SK-N-SH (cell line): ENCODE results near the gene NAPG. TPM values are rescaled to one million over a fixed set of nuclear protein-coding genes. Genes with fewer than 3 reads are reported as not detected.

Experiments used
- CTCF ChIA-PET: fragments of 300-600, 350-600 bp; formaldehyde crosslinking; extraction: SDS; loops from one replicate; lab custom pipeline; 2021; lab: Yijun Ruan, JAX
- POLR2A ChIA-PET: fragments of 350-600 bp; sonication (Branson Sonifier 250); formaldehyde crosslinking; extraction: SDS; loops from one replicate; lab custom pipeline; 2020; ENCODE audit warnings: antibody characterized with exemption, inconsistent platforms; lab: Yijun Ruan, JAX
- DNase-seq: peaks from one replicate; pipeline ENCODE4 v3.0.0; 2012
- H2AFZ ChIP-seq: fragments of 200-600 bp; sonication (generic); 2 replicates; pipeline ENCODE4 v1.8.1; 2016; ENCODE audit warnings: antibody characterized with exemption, mild to moderate bottlenecking, low read depth
- H3F3A ChIP-seq: fragments of 200-600 bp; sonication (generic); replicated peaks from 2 replicates; pipeline ENCODE3; 2016; ENCODE audit warnings: antibody characterized with exemption, mild to moderate bottlenecking; ENCODE audit not compliant: insufficient read depth
- H3K27ac ChIP-seq, 2 experiments: fragments of 200-500 bp in 1 of 2; fragments of 200-600 bp in 1 of 2; sonication (Bioruptor generic) in 1 of 2; sonication (generic), shearing (Covaris generic) in 1 of 2; 2 replicates each; pipeline versions ENCODE4 v1.5.1 to v1.6.1; 2014 to 2016; ENCODE audit warnings: low read depth in 2 of 2, inconsistent platforms in 1 of 2, low read length in 1 of 2, mild to moderate bottlenecking in 1 of 2, mixed read lengths in 1 of 2
- H3K27me3 ChIP-seq: fragments of 200-600 bp; sonication (generic), shearing (Covaris generic); 2 replicates; pipeline ENCODE4 v1.6.1; 2016; ENCODE audit warnings: mixed run types; ENCODE audit not compliant: insufficient read depth
- H3K36me3 ChIP-seq, 2 experiments: fragments of 200-500 bp in 1 of 2; fragments of 200-600 bp in 1 of 2; sonication (Bioruptor generic) in 1 of 2; sonication (generic) in 1 of 2; replicated peaks in 1 of 2; 2 replicates each; pipeline versions ENCODE3 to v1.5.1; 2014 to 2016; ENCODE audit warnings: low read length in 1 of 2, mild to moderate bottlenecking in 1 of 2; ENCODE audit not compliant: insufficient read depth in 2 of 2, control insufficient read depth in 1 of 2
- H3K4me1 ChIP-seq, 2 experiments: fragments of 200-500 bp in 1 of 2; fragments of 200-600 bp in 1 of 2; sonication (Bioruptor generic) in 1 of 2; sonication (generic), shearing (Covaris generic) in 1 of 2; 2 replicates each; pipeline versions ENCODE4 v1.5.1 to v1.6.1; 2014 to 2016; ENCODE audit warnings: low read depth in 1 of 2, low read length in 1 of 2, mixed run types in 1 of 2; ENCODE audit not compliant: insufficient read depth in 2 of 2, control insufficient read depth in 1 of 2
- H3K4me2 ChIP-seq: fragments of 200-600 bp; sonication (generic), shearing (Covaris generic); 2 replicates; pipeline ENCODE4 v1.6.1; 2017; ENCODE audit warnings: mixed run types
- H3K4me3 ChIP-seq, 2 experiments: fragments of 200-500 bp in 1 of 2; fragments of 200-600 bp in 1 of 2; sonication (Bioruptor generic) in 1 of 2; sonication (generic), shearing (Covaris generic) in 1 of 2; 2 replicates each; pipeline versions ENCODE4 v1.5.1 to v1.8.1; 2014 to 2016; ENCODE audit warnings: low read depth in 2 of 2, inconsistent platforms in 1 of 2, low read length in 1 of 2, mild to moderate bottlenecking in 1 of 2, mixed read lengths in 1 of 2, moderate library complexity in 1 of 2
- H3K79me2 ChIP-seq: fragments of 200-600 bp; sonication (generic); 2 replicates; pipeline ENCODE4 v1.8.1; 2017; ENCODE audit warnings: mild to moderate bottlenecking; ENCODE audit not compliant: insufficient read depth
- H3K9ac ChIP-seq: fragments of 200-600 bp; sonication (generic); 2 replicates; pipeline ENCODE4 v1.6.1; 2017; ENCODE audit warnings: mixed run types
- H3K9me2 ChIP-seq: fragments of 200-600 bp; sonication (generic); 2 replicates; pipeline ENCODE4 v1.6.1; 2017; ENCODE audit warnings: mixed run types
- H3K9me3 ChIP-seq: fragments of 200-600 bp; sonication (generic); 2 replicates; pipeline ENCODE4 v1.6.1; 2017; ENCODE audit warnings: mixed run types, mild to moderate bottlenecking, moderate library complexity
- H4K20me1 ChIP-seq: fragments of 200-600 bp; sonication (generic); 2 replicates; pipeline ENCODE4 v1.6.1; 2017; ENCODE audit warnings: mild to moderate bottlenecking, mixed run types; ENCODE audit not compliant: insufficient read depth
- EZH2phosphoT487 ChIP-seq: fragments of 200-600 bp; sonication (generic); IDR thresholded peaks from 2 replicates; pipeline ENCODE4 v1.6.1; 2017; ENCODE audit warnings: low read depth, mixed run types, mild to moderate bottlenecking, antibody characterized with exemption, moderate library complexity, borderline replicate concordance
- FOXJ3 ChIP-seq: sonication (generic); formaldehyde crosslinking; IDR thresholded peaks from 2 replicates; pipeline ENCODE4 v1.5.1; 2020; ENCODE audit warnings: mild to moderate bottlenecking, missing genetic modification reagents
- GABPA ChIP-seq: IDR thresholded peaks from 2 replicates; pipeline ENCODE4 v1.4.0; 2012; ENCODE audit warnings: low read depth, mild to moderate bottlenecking
- JUND ChIP-seq: IDR thresholded peaks from 2 replicates; pipeline ENCODE4 v1.4.0; 2012
- MXI1 ChIP-seq: IDR thresholded peaks from 2 replicates; pipeline ENCODE4 v1.6.1; 2012; ENCODE audit warnings: mild to moderate bottlenecking, low read depth, low read length, improper control_type of control experiment
- NFIC ChIP-seq: IDR thresholded peaks from 2 replicates; pipeline ENCODE4 v1.4.0; 2012; ENCODE audit warnings: borderline replicate concordance
- NRF1 ChIP-seq: IDR thresholded peaks from 2 replicates; pipeline ENCODE4 v1.6.1; 2012; ENCODE audit warnings: low read depth, mild to moderate bottlenecking, low read length
- RAD21 ChIP-seq: IDR thresholded peaks from 2 replicates; pipeline ENCODE4 v1.6.1; 2012; ENCODE audit warnings: mild to moderate bottlenecking, low read length
- RCOR1 ChIP-seq: fragments of 150-350 bp; IDR thresholded peaks from 2 replicates; pipeline ENCODE4 v1.6.1; 2017; ENCODE audit warnings: antibody characterized with exemption, low read length
- RFX5 ChIP-seq: IDR thresholded peaks from 2 replicates; pipeline ENCODE4 v1.6.1; 2012; ENCODE audit warnings: mild to moderate bottlenecking, improper control_type of control experiment, low read length
- SMC3 ChIP-seq: IDR thresholded peaks from 2 replicates; pipeline ENCODE4 v1.6.1; 2012; ENCODE audit warnings: low read depth, low read length, improper control_type of control experiment
- WGBS: methylation state at CpG from one replicate; pipeline ENCODE4 v1.1.6; 2017; ENCODE audit warnings: low lambda C conversion rate; 5-methylcytosine and 5-hydroxymethylcytosine counted together
- polyA plus RNA-seq, 3 experiments: library from polyadenylated mRNA; depleted of rRNA; stranded (reverse); fragments of >200 nt; gene quantifications; 2 replicates each; pipeline ENCODE4 v1.2.3, GENCODE V29; 2012
- TF ChIP-seq, protein P1 (sequence below): IDR thresholded peaks from 2 replicates; pipeline ENCODE4 v1.4.0; 2012; ENCODE audit warnings: low read depth, borderline replicate concordance

Gene NAPG
- polyA plus RNA-seq, 1 of the 3 experiments (the other 2 are of a cell fraction): 9.2 TPM

DNA sequence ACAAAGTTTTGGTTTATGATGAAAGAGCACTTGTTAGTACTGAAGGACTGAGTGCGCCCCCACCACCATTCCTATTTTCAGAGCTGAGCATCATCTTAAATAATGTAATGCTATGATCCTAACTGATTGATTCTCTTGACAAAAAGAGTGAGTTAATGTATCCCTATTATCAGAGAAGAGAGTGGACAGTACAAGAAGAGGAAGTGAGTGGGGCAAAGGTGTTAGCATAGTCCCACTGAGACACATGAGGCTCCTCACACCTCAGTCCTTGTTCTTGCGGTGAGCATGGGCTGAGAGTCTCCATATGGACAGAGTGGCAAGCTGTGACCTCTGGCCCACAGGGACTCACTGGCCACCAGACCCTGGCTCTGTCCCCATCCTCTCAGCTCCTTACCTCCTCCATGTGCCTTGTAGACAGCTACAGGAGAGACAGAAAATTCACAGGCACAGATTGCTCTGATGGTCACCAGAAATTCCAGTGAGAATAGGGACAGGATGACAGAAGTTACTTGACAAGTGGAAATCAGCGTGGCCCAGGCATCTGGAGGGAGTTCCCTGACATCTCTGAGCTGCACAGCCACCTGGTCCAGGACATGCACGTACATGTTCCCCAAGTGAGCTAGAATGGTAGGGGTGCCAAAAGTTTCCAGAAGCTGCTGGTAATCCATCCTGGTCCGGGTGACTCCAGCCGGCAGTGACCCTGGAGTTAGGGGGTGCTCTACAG is 32.6 kb downstream of the NAPG start:
- CTCF ChIA-PET: interaction anchor here (1.0 to 4.2 kb wide), 5 partner anchors 8 to 24 kb away, joined by 3 to 46 read pairs (median 19); no protein-coding TSS in a partner anchor

DNA sequence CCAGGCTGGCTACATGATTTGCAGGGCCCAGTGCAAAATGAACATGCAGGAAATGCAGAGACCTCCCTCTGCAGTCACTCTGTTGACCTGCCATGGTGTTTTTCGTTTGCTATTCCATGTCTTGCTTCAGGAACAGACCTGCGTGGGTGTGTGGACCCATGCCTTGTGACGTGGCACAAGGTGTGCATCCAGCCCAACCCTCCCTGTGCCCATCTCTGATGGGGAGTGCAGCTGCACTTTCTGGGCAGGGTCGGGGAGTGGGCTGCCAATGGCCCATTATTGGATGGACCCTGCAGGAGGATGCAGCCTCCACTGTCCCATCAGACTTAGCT is 33.1 kb downstream of the NAPG start:
- H3K79me2 ChIP-seq: no peaks in the 10 kb centered on the region
- no peak overlapping the region for H3K27ac ChIP-seq
- ChIA-PET POLR2A (no interaction called here), CTCF (interaction anchor here (0.7 to 4.2 kb wide), 6 partner anchors 8 to 24 kb away, joined by 3 to 46 read pairs (median 14); no protein-coding TSS in a partner anchor)
- WGBS: 86% methylated on average over 1 of the region's 4 CpGs
- H3K9me3 ChIP-seq: no peaks in the 10 kb centered on the region
- TF ChIP-seq RFX5 (no peak), RCOR1 (no peak), NRF1 (no peak), FOXJ3 (CRISPR knock-in tag) (no peak), SMC3 (no peak)
- TF ChIP-seq, protein P1, sequence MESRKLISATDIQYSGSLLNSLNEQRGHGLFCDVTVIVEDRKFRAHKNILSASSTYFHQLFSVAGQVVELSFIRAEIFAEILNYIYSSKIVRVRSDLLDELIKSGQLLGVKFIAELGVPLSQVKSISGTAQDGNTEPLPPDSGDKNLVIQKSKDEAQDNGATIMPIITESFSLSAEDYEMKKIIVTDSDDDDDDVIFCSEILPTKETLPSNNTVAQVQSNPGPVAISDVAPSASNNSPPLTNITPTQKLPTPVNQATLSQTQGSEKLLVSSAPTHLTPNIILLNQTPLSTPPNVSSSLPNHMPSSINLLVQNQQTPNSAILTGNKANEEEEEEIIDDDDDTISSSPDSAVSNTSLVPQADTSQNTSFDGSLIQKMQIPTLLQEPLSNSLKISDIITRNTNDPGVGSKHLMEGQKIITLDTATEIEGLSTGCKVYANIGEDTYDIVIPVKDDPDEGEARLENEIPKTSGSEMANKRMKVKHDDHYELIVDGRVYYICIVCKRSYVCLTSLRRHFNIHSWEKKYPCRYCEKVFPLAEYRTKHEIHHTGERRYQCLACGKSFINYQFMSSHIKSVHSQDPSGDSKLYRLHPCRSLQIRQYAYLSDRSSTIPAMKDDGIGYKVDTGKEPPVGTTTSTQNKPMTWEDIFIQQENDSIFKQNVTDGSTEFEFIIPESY: no peak
- no peak overlapping the region for H2AFZ ChIP-seq
- DNase-seq: no peak
- H3K4me2 ChIP-seq: no peak overlapping the region
- H4K20me1 ChIP-seq: no peaks in the 10 kb centered on the region
- H3K4me3 ChIP-seq: no peak overlapping the region
- no peaks in the 10 kb centered on the region for H3K27me3 ChIP-seq
- H3K9ac ChIP-seq: no peak overlapping the region
- peaks cover 25 to 34% of the 10 kb centered on the region in 2 experiments for H3K36me3 ChIP-seq
- H3F3A ChIP-seq: no peaks in the 10 kb centered on the region
- no peaks in the 10 kb centered on the region for H3K9me2 ChIP-seq
- peaks cover 0 to 5% of the 10 kb centered on the region in 2 experiments; a peak in 1 of 4 replicates for H3K4me1 ChIP-seq

More for the DNA sequence above, 32.6 kb downstream of the NAPG start:
- H3K27me3 ChIP-seq: no peaks in the 10 kb centered on the region
- TF ChIP-seq GABPA (no peak), JUND (no peak), EZH2phosphoT487 (no peak), RAD21 (no peak), MXI1 (no peak), FOXJ3 (CRISPR knock-in tag) (no peak), NFIC (no peak)
- TF ChIP-seq, protein P1: no peak
- TF ChIP-seq, all 33 proteins: peak for 0
- Histone ChIP-seq H2AFZ (no peak overlapping the region), H4K20me1 (no peaks in the 10 kb centered on the region), H3K79me2 (no peaks in the 10 kb centered on the region), H3K9ac (no peak overlapping the region), H3F3A (no peaks in the 10 kb centered on the region), H3K4me3 (no peak overlapping the region), H3K9me3 (no peaks in the 10 kb centered on the region), H3K36me3 (peaks cover 30 to 39% of the 10 kb centered on the region in 2 experiments), H3K4me2 (no peak overlapping the region), H3K4me1 (peaks cover 0 to 5% of the 10 kb centered on the region in 2 experiments; a peak in 1 of 4 replicates), H3K9me2 (no peaks in the 10 kb centered on the region), H3K27ac (no peak overlapping the region)
- 99% methylated on average over 5 of the region's 6 CpGs for WGBS
- DNase-seq: no peak
- POLR2A ChIA-PET: no interaction called here
